Breast epithelium (tissue), 3 donors: Measurements from ENCODE around the gene BRD7.

Source experiments
- CTCF ChIP-seq, 3 donors: fragments of 450-650 bp; IDR thresholded peaks; one replicate each; pipeline ENCODE4 v1.5.1; 2016 to 2017; ENCODE audit warnings: antibody characterized with exemption in 3 of 3, mild to moderate bottlenecking in 3 of 3, moderate library complexity in 3 of 3
- POLR2A ChIP-seq: fragments of 450-650 bp; IDR thresholded peaks from one replicate; pipeline ENCODE4 v1.6.1; 2016; ENCODE audit warnings: antibody characterized with exemption, mild to moderate bottlenecking, moderate library complexity
- POLR2AphosphoS5 ChIP-seq, 3 donors: sonication (generic); formaldehyde crosslinking; IDR thresholded peaks; one replicate each; pipeline ENCODE4 v1.6.1; 2017; ENCODE audit warnings: antibody characterized with exemption in 3 of 3

GRCh38 chr16:50403491-50403890, 34.7 kb upstream of the BRD7 start:
- TF ChIP-seq CTCF (IDR thresholded peaks at IDR 0.05) = no peak
- TF ChIP-seq POLR2AphosphoS5 (IDR thresholded peaks at IDR 0.05) = no peak
- no peak for TF ChIP-seq POLR2A
